ENCODE measurements around the gene GALNT9.
"Not testable (repeated sequence)": the region's sequence is repeated elsewhere in the genome, so short reads cannot be mapped to it uniquely, and the experiment has no call there.

Gene GALNT9

DNA sequence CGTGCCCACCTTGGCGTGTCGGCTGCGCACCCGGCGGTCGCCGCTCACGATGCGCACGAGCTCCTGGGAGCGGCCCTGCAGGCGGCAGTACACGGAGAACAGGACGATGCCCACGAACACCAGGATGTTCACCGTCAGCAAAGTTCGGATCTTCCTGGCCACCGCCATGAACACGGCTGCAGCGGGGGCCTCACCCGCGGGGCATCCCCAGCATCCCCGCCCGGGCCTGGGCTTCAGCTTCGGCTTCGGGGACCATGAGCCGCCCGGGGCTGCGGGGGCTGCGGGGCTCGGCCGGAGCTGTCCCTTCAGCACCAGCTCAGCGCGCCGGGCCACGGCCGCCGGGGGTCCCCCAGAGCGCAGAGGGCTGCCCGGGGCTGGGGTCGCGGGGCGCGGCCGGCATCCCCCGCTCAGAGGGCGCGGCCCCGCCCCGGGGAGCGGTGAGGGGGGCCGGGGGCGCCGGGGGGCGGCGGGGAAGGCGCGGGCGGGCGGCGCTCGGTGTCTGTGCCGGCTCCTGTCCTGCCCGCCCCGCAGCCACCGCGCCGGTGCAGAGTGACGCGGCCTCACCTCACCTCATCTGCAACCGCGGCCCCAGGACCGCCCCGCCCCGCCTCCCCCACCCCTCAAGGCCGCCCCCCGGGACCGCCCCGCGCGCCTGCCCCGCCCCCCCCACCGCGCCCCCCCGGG lies at the start of gene GALNT9:
Gene GALNT9, minus strand, starts transcription at position 554 of the 684 bp plus-strand sequence. Its CDS starts 386 bp downstream, at position 168.
- DNase-seq = no peak

DNA sequence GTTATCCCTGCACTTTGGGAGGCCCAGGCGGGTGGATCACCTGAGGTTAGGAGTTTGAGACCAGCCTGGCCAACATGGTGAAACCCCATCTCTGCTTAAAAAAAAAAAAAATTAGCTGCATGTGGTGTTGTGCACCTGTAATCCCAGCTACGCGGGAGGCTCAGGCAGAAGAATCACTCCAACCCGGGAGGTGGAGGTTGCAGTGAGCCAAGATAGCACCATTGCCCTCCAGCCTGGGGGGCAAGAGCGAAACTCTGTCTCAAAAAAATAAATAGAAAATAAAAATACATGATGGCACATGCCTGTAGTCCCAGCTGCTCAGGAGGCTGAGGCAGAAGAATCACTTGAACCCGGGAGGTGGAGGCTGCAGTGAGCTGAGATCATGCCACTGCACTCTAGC lies 49.7 kb upstream of the GALNT9 start:
- DNase-seq = not testable (repeated sequence)

DNA sequence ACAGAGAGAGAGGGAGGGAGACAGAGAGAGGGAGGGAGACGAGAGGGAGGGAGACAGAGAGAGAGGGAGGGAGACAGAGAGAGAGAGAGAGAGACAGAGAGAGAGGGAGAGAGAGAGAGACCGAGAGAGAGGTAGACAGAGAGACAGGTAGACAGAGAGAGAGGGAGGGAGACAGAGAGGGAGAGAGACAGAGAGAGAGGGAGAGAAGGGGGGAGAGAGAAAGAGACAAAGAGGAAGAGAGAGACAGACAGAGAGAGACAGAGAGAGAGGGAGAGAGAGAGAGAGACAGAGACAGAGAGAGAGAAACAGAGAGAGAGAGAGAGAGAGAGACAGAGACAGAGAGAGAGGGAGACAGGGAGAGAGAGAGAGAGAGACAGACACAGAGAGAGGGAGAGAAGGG lies 47.8 kb upstream of the GALNT9 start:
- DNase-seq = no peak

DNA sequence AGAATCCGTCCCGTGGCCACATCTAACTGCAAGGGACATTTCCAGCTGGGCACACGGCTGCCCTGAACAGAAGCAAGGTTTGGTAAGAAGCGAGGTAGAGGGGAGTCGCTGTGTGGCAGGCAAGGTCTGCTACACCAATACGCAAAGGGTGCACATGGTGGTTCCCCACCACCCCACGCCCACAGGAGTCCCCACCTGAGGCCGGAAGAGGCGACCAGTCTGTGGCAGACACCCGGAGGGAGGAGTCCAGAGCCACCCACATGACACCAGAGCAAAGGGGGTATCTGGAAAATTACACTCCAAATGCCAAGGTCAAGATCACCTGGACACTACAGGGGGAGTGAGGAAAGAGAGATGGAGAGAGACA lies 47.1 kb upstream of the GALNT9 start:
- no peak for DNase-seq

DNA sequence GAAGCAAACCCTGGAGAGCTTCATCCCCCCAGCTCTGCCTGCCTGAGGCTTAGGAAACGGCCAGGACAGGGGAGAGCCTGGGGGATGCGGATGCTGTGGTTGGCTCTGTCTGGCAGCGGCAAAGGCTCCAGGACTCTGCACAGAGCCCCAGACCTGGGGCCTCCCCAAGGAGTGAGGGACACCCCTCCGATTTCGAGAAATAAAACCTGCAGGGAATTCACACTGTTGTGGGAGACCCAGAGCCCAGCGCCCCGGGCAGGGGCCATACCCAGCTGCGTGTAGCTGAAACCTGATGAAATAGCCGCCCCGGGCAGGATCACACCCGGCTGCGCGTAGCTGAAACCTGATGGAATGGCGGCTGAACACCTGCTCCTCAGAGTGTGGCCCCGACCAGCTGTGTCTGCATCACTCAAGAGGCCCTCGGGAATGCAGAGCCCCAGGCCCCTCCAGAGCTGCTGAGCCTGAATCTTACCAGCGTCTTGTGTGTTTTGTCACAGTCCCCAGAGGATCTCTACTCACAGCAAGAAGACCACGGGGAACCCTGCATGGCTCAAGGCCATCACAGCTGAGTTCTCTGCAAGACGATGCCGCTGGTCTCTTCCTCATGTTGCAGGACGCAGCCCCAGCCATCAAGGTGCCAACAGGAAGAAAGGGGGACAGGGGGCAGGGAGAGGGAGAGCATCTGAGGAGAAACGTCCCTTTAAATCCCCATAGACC lies 46.5 kb upstream of the GALNT9 start:
- no peak for DNase-seq

DNA sequence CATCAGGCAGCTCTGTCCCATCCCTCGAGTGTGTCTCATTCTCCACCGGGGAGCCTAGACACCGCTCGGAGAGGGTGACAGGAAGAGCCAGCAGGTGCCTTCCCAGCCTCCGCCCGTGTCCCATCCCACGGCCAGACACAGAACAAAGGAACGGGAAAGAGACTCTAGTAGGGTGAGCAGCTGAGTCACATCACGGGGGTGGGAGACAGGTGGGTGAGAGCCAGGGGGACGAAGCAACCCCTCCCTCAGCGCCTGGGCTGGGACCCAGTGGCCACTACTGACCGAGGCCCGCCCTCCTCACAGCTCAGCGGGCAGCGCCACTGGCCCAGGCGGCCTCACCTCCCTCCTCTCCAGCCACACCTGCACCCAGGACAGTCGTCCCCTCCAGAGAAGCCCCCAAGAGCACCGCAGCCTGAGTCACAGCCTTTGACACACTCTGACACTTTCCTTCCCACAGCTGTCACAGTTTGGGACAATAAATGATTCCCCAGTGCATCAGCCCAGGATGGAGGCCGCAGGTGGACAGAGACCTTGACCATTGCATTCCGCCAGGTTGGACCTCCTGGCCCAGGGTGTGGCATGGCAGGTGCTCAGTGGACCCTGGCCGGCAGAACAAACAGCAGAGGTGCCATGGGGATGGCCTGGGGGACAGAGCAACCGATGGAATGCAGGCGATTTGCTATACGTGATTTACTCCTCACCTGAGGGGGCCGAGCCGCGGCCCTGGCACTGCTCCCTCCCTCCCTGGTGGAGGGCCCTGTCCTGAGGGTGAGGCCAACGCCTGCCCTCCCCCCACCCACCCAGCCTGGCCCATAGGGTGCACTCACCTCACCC lies 45.4 kb upstream of the GALNT9 start:
- DNase-seq = no peak

DNA sequence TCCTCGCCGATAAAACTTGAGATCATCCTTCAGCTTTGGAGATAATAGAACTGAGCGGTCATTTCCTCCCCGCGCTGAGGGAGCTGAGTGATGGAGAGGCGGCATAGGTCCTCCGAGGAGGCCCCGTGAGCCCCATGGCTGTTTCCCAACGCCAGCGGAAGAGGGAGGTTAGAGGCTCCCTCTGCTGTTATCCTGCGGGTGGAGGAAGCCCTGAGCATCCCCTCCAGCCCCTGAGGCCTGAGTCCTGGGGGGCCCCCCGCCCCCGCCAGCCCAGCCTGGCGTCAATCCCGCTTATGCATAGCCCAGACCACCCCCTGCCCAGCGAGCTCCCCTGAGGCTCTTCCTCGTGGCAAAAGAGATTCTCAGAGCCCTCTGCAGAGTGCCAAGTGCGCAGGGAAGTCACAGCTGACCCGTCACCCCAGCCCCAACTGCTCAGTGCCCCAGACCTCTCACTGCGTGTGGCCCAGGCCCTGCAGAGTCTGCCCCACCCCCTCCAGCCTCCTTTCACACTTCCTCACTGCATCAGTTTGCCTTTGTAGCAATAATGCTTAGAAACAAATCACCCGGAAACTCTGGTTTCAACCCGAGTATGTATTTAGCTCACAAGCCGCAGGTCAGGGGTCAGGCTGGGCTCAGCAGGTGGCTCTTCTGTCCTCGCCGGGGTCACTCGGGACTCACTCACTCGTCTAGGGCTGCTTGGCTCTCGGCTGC lies 44.7 kb upstream of the GALNT9 start:
- DNase-seq = no peak

DNA sequence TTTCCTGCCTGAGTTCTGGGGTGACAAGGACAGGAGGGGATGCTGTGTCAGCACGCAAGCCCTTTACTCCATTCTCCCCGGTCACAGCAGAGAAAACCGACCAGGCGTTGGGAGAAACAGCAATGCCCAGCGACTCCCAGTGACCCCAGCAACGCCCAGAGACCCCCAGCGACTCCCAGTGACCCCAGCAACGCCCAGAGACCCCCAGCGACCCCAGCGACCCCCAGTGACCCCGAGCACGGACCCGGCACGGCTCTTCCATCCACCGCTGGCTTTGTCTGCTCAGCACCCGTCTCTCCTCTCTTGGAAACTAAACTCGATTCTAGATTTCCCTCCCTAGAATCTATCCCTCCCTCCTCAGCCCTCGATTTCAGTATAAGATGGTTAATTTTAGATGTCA lies 38.5 kb upstream of the GALNT9 start:
- DNase-seq = no peak

DNA sequence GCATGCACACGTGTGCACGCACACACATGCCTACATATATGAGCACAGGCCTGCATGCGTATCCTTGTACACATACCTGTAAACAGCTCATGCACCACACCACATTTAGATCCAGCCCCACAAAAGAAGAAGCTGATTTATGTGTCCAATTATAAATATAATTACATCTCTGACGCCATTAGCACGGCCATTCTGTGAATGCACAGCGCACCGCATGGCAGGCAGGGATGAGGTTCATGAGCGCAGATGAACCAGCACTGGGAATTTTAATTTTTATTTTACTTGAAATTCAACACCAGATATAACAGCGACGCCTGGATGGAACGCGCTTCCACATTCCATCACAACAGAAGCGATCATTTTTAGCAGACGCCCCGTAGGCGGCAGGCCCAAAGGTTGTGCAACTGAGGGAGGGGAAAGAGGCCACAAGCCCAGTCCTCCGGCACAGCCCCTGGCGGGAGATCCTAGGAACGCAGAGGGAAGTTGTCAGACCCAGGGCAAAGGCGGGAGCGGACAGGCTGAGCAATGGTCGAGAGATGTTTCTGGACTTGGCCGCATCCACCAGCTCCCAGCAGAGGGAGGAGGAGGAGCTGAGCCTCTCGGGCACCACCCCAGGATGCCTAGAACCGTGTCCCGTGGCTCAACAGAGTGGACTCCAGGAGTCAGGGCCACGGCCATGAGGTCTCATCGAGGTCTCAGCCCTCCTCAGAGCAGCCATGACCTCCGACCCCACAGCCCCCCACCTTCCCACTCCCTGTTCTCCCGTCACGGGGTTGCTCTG lies 37.9 kb upstream of the GALNT9 start:
- no peak for DNase-seq

DNA sequence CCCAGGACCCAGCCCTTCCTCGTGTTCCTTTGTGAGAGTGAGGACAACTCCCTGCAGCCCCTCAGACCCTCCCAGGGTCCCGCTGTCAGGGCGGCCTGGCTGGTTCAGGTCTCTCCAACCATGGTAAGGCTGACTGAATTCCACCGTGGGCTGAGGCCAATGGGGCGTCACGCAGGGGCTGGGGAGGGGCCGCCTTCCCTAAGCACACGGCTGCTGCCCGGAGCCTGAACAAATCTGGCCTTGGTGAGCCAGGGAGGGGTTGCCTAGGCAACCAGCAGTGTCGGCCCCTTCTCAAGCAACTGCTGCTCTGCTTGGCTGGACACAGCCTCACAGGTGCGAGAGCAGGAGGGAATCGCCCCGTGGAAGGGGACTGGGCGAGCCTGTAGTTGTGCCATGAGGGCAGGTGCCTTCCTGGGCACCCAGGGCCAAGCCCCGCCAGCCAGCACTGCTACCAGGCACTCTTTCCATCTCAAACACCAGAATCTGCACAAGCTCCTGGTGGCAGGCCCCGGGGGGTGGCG lies 37.0 kb upstream of the GALNT9 start:
- DNase-seq = no peak

DNA sequence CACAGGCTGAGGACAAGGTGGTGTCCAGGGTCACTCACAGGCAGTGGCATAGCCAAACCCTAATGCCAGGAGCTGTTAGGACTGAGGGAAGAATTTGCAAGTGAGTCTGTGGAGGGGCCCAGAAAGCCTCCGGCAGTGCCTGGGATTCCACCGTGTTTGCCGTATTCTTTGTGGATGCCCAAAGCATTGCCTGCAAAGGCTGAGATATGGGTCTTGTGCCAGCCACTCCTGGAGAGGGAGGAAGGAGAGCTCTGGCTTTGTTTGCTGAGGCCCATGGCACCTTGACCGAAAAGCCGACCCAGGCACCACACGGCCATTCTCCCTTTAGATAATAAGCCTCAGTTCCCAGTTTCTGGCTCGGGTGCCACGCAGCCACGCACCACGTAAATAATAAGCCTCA lies 35.8 kb upstream of the GALNT9 start:
- no peak for DNase-seq

DNA sequence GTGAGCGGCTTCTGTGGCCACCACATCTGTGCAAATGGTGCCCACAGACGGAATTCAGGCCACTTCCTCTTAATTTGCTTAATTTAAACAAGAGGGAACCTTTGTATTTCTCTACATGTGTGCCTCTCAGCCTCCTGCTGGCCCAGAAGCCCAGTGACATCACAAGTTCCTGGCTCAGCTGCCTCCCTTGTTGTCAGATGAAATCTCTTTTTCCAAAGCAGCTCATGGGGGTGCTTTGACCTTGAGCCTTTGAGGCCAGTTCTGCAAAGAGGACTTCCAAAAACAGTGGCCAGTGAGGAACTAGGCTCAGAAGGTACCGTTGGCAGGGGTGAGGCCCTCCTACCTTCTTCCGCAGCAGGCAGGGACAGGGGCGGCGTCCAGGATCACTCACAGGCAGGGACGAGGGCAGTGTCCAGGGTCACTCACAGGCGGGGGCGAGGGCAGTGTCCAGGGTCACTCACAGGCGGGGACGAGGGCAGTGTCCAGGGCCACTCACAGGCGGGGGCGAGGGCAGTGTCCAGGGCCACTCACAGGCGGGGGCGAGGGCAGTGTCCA lies 35.0 kb upstream of the GALNT9 start:
- no peak for DNase-seq

DNA sequence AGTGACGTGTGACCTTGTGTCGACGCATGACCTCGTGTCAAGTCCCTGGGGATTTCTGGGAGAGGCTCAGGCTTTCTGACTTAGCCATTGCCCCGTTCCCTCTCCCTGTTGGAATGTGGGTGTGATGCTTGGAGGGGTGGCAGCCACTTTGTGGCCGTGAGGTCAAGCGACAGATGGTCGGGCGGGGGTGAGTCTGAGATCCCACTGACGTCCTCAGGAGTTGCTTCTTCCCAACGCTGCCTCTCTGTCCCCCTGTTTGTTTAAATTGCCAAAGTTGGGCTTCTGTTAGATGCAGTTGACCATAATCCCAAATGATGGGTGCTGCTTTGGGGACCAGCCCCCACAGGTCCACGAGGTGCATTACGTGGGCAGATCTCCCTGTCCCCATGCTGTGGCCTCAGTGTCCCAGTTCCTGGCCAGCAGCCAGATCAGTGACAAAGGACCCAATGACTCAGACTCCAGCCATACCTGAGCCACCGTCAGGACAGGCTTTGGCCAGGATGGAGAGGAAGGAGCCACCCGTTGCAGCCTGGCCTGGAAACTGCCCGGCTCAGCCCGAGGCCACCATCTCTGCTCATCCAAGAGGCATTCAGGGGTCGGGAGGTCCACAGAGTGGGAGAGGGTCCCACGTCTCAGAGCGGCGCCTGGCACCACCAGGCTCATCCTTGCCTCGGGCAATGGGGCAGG lies 34.4 kb upstream of the GALNT9 start:
- no peak for DNase-seq

DNA sequence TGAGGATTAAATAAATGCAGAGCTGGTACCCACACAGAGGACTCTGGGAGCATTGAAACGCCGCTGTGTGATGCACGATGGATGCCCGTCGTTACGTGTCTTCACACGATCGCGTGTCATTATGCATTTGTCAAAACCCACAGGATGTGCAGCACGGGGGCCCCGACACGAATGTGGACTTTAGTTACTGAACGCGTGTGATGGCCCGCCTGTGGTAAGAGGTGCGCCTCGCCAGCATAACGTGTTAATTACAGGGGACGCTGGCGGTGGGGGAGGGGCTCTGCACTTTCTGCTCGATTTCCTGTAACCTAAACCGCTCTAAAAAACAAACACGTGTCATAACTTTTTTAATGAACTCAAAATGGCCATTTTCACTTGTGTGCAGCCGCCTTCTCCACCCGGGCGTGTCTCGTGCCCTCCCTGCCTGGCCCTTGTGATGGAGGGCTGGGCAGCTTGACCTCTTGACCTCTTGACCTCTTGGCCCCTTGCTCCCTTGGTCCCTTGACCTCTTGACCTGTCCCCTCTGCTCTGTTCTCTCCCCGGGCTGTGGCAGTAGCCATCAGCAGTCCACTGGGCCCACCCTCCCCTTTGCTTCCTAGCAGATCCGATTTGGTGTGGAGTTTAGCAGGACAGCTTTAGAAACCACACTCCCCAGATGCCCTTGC lies 33.7 kb upstream of the GALNT9 start:
- no peak for DNase-seq

DNA sequence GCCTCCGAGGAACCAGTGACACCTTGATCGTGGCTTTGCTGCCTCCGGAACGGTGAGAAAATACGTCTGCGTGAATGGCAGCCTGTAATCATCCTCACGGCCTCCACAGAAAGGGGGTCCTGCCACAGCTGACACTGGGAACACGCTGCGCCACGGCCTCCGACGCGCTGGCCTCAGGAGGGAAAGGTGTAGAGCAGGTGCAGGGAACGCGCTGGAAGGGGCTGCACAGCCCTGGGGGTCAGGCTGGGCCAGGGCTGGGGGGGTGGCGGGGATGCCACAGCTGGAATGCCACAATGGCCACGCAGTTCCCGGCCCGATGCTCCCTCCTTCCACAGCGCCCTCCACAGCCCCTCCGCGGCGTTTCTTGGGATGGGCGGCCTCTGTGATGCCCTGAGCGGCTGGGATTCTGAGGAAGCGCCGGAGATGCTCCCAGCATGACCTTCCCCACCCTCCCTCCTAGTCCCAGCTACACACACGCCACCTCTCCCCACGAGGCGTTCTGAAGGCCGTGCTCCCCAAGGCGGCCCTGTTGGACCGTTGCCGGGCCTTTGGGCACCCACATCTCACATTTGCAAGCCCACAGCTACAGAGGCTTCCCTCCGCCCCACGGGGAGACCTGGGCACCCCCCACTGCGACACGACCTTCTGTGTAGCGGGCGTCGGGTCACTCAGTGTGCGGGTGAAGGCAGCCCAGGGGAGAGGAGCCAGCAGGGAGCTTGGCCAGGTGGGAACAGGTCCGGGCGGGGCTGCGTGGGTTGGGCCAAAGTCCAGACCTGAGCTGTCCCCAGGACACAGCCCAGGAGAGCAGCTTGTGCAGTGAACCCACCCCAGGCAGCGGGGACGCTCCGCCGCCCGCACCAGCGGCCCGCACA lies 31.8 kb upstream of the GALNT9 start:
- DNase-seq = no peak

DNA sequence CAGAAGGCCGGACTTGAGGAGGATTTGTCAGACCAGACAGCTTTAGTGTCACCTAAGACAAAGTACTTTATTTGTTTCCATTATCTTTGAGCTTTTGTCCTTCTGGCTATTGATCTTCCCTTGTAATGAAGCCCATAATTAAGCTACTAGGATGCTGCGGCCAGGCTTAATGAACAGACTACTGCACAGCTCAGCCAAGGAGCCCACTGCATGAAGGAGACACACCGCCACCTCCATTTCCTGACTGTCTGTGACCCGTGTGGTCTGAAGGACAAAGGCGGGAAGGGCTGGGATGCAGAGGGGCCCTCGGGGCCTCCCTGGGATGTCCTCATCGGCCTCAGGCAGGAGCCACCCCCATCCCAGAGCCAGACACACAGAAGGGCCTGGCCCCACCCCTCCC lies 31.0 kb upstream of the GALNT9 start:
- no peak for DNase-seq

DNA sequence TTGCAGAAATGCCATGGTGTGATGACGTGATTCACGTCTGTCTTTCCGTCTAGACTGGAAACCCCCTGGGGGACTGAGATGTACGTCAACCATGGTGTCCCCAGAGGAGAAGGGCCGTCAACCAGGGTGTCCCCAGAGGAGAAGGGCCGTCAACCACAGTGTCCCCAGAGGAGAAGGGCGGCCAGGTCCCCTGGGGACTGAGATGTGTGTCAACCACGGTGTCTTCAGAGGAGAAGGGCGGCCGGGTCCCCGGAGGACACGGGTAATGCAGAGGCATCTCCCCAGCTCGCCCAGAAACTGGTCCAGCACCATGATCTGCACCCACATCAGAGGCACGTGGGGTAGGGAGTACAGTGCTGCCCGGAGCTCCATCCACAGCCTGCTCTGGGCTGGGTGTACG lies 30.6 kb upstream of the GALNT9 start:
- no peak for DNase-seq

DNA sequence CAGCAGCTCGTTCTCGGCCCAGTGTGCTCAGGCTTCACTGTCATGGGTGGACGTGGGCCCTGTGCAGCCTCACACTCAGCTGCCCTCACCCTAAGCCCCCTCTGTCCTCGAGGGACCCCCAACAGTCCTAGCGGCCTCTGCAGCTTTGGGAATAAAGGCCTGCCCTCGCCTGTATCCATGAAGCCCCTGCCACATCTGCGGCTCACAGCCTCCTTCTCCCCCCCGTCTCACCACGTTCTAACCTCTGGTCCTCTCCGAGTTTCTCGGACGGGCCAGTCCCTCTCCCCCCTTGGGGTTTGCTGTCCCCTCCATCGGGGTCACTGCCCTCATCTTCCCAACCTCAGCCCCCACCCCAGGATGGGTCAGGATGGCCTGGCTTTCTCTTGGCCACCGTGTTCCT lies 30.2 kb upstream of the GALNT9 start:
- no peak for DNase-seq
